ENCODE data around the gene DNASE1.
"Not testable (repeated sequence)": the region's sequence is repeated elsewhere in the genome, so short reads cannot be mapped to it uniquely, and the experiment has no call there.

DNASE1 gene

GRCh38 chr16:3640632-3641501 lies 13.6 kb upstream of the DNASE1 start:
- no peak for DNase-seq (ENCODE audit: low read depth in 2 of 2, low spot score in 1 of 2)

GRCh38 chr16:3641801-3642396 lies 12.6 kb upstream of the DNASE1 start:
- no peak for DNase-seq (ENCODE audit: low read depth in 2 of 2, low spot score in 1 of 2)

GRCh38 chr16:3642397-3643094 lies 11.9 kb upstream of the DNASE1 start:
- no peak for DNase-seq (ENCODE audit: low read depth in 2 of 2, low spot score in 1 of 2)

GRCh38 chr16:3643095-3643730 lies 11.3 kb upstream of the DNASE1 start:
- no peak for DNase-seq (ENCODE audit: low read depth in 2 of 2, low spot score in 1 of 2)

- DNase-seq (ENCODE audit: low read depth in 2 of 2, low spot score in 1 of 2), result no peak
These were observed 9.4 kb upstream of the DNASE1 start for GRCh38 chr16:3645108-3645503.

- DNase-seq (ENCODE audit: low read depth in 2 of 2, low spot score in 1 of 2), result no peak
These were observed 8.8 kb upstream of the DNASE1 start for GRCh38 chr16:3645504-3646347.

GRCh38 chr16:3646348-3646920 lies 8.1 kb upstream of the DNASE1 start:
- no peak for DNase-seq (ENCODE audit: low read depth in 2 of 2, low spot score in 1 of 2)

GRCh38 chr16:3650631-3651265 lies 3.7 kb upstream of the DNASE1 start:
- no peak for DNase-seq (ENCODE audit: low read depth in 2 of 2, low spot score in 1 of 2)

GRCh38 chr16:3651461-3652372 lies 2.8 kb upstream of the DNASE1 start:
- DNase-seq (ENCODE audit: low read depth in 2 of 2, low spot score in 1 of 2), result no peak

GRCh38 chr16:3652373-3653195 lies 1.9 kb upstream of the DNASE1 start:
- no peak for DNase-seq (ENCODE audit: low read depth in 2 of 2, low spot score in 1 of 2)

GRCh38 chr16:3655030-3655395 lies 522 bp downstream of the DNASE1 start:
- DNase-seq (ENCODE audit: low read depth in 2 of 2, low spot score in 1 of 2), result no peak

GRCh38 chr16:3655396-3656159 lies 1.1 kb downstream of the DNASE1 start:
- no peak for DNase-seq (ENCODE audit: low read depth in 2 of 2, low spot score in 1 of 2)

GRCh38 chr16:3656160-3656490 lies 1.6 kb downstream of the DNASE1 start:
- DNase-seq (ENCODE audit: low read depth in 2 of 2, low spot score in 1 of 2), result not testable (repeated sequence)

- DNase-seq (ENCODE audit: low read depth in 2 of 2, low spot score in 1 of 2), result no peak
These were observed 2.3 kb downstream of the DNASE1 start for GRCh38 chr16:3656491-3657468.

GRCh38 chr16:3659251-3659650 lies 4.8 kb downstream of the DNASE1 start:
- DNase-seq (ENCODE audit: low read depth in 2 of 2, low spot score in 1 of 2), result no peak

- DNase-seq (ENCODE audit: low read depth in 2 of 2, low spot score in 1 of 2), result no peak
These were observed 6.8 kb downstream of the DNASE1 start for GRCh38 chr16:3661311-3661710.

Data from stimulated activated CD8-positive, alpha-beta memory T cell treated with anti-CD3 and anti-CD28 coated beads, Interleukin-4, amount 100 ng/mL, for 1 hour (primary cell).